K562 (cell line): Measurements from ENCODE around the gene DOLPP1. TPM values are rescaled to one million over a fixed set of nuclear protein-coding genes. Genes with fewer than 3 reads are reported as not detected.
A peak's percentile ranks its signal among the peaks of the same experiment; 100 is the strongest.

Source experiments
- ATF2 ChIP-seq: sonication (generic); formaldehyde crosslinking; IDR thresholded peaks from 2 replicates; pipeline ENCODE4 v1.8.1; 2022; ENCODE audit warnings: missing genetic modification reagents
- BRF2 ChIP-seq: IDR thresholded peaks from 3 replicates; pipeline ENCODE4 v1.6.1; 2011; ENCODE audit warnings: borderline replicate concordance, mild to moderate bottlenecking; ENCODE audit not compliant: insufficient read length, insufficient read depth
- EGR1 ChIP-seq: fragments of 450-650 bp; conservative IDR thresholded peaks from 2 replicates; pipeline ENCODE4 v1.6.1; 2017; ENCODE audit warnings: mild to moderate bottlenecking
- HBP1 ChIP-seq: fragments of 450-650 bp; formaldehyde crosslinking; IDR thresholded peaks from 2 replicates; pipeline ENCODE4 v1.4.0; 2022; ENCODE audit warnings: missing genetic modification characterization
- HINFP ChIP-seq: fragments of 450-650 bp; conservative IDR thresholded peaks from 2 replicates; pipeline ENCODE4 v1.6.1; 2016; ENCODE audit warnings: missing genetic modification characterization, low read depth, mild to moderate bottlenecking, control low read depth, missing compliant biosample characterization
- MEF2D ChIP-seq: conservative IDR thresholded peaks from 2 replicates; pipeline ENCODE4 v1.6.1; 2016; ENCODE audit warnings: low read depth, missing genetic modification characterization, missing compliant biosample characterization
- PRPF4 ChIP-seq: fragments of 200-400 bp; formaldehyde crosslinking; IDR thresholded peaks from one replicate; pipeline ENCODE4 v1.6.1; 2017; ENCODE audit warnings: low read length, low read depth, mild to moderate bottlenecking; ENCODE audit not compliant: insufficient read depth, poor library complexity, severe bottlenecking
- RBFOX2 ChIP-seq: fragments of 200-400 bp; formaldehyde crosslinking; IDR thresholded peaks from 2 replicates; pipeline ENCODE4 v1.6.1; 2017; ENCODE audit warnings: low read depth, mild to moderate bottlenecking, low read length, moderate library complexity
- SMARCA5 ChIP-seq: fragments of 450-650 bp; IDR thresholded peaks from 2 replicates; pipeline ENCODE4 v1.6.1; 2016
- SRSF3 ChIP-seq: fragments of 200-400 bp; formaldehyde crosslinking; IDR thresholded peaks from 2 replicates; pipeline ENCODE4 v1.6.1; 2016; ENCODE audit warnings: mild to moderate bottlenecking, low read length, moderate library complexity; ENCODE audit not compliant: insufficient read depth
- TFAM ChIP-seq: fragments of 250-450 bp; sonication (Bioruptor Pico); conservative IDR thresholded peaks from 2 replicates; pipeline ENCODE4 v1.5.0; 2021; ENCODE audit warnings: mild to moderate bottlenecking, moderate library complexity
- THAP12 ChIP-seq: fragments of 250-450 bp; sonication (Bioruptor Pico); IDR thresholded peaks from 2 replicates; pipeline ENCODE4 v1.9.0; 2021; ENCODE audit warnings: mild to moderate bottlenecking, inconsistent platforms
- ZFX ChIP-seq: sonication (generic); formaldehyde crosslinking; IDR thresholded peaks from 2 replicates; pipeline ENCODE4 v1.8.0; 2022; ENCODE audit warnings: mild to moderate bottlenecking, missing genetic modification reagents, moderate library complexity
- ZNF408 ChIP-seq: fragments of 250-450 bp; sonication (Bioruptor Pico); IDR thresholded peaks from 2 replicates; pipeline ENCODE4 v1.4.0; 2020; ENCODE audit warnings: low read depth, mild to moderate bottlenecking, moderate library complexity
- polyA plus RNA-seq, 8 experiments: library from polyadenylated mRNA; depleted of rRNA in 4 of 8; stranded (reverse) in 5 of 8; unstranded in 3 of 8; fragments of >200 nt; fragmentation: Nextera tagmentation in 2 of 8; fragmentation: Illumina TruSeq in 1 of 8; extraction: Ambion mirVana in 2 of 8; extraction: Trizol in 1 of 8; gene quantifications; 2 replicates each; pipeline versions ENCODE4 v1.2.1 to v1.2.3, GENCODE V29; 2011 to 2014; ENCODE audit warnings: inconsistent platforms in 1 of 8, missing spikeins in 1 of 8
- total RNA-seq, 7 experiments: library from RNA; depleted of rRNA in 6 of 7; stranded (reverse); fragments of >200 nt in 6 of 7; fragmentation: Illumina TruSeq in 2 of 7; extraction: Trizol in 2 of 7; gene quantifications; 2 replicates each; pipeline versions ENCODE4 v1.2.1 to v1.2.3, GENCODE V29; 2011 to 2021; ENCODE audit warnings: low replicate concordance in 1 of 7

The DOLPP1 gene
- total and polyA plus RNA-seq, 9 of the 15 experiments (the other 6 are each of a cell fraction or from before 2014, with no cell fraction given), result 3.0 to 39.8 (median 30.5) TPM

DNA sequence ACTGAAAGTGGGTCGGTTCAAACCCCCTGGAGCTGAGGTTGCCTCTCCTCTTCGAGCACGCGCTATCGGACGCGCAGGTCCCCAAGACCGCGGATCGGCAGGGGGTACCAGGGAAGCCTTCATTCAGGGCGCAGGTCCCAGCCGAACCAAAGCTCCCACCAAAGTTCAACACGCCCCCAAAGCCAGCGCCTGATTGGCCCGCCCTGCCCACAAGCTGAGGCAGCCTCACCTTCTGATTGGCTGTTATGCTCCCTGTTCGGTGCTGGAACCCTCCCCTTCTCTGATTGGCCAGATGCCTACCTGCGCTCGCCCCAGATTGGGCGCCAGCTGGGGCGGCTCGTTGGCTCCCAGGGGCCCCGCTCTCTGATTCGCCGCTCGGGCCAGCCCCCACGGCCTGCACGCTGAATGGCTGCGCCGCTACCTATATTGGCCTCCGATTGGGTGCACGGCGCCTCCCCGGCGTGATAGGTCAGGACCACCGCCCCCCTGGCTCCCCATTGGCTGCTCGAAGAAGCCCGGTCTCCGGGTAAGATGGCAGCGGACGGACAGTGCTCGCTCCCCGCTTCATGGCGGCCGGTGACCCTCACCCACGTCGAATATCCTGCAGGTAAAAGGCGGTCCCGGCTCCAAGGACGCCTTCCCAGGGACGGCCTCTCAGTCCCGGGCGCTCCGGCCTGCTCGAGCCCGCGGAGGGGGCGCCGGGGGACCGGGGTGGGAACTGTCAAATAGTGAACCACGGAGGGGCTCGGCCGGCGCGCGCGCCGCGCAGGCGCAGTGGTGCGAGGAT lies at the start of gene DOLPP1 (continued):
- peak; percentile 32; the same call in 1 of the 2 replicates for TF ChIP-seq THAP12
- TF ChIP-seq RBFOX2, result peak; percentile 96
- no peak for TF ChIP-seq SRSF3
- peak; percentile 66 for TF ChIP-seq EGR1
- TF ChIP-seq TFAM (CRISPR knock-in tag), result no peak
- TF ChIP-seq HBP1 (CRISPR knock-in tag), result no peak
- peak; percentile 64 for TF ChIP-seq ZFX (CRISPR knock-in tag)
- no peak for TF ChIP-seq ZNF408
- no peak; the same call in 1 of the 2 replicates for TF ChIP-seq HINFP (tag)
- TF ChIP-seq BRF2, result no peak
- no peak for TF ChIP-seq SMARCA5
- TF ChIP-seq PRPF4, result no peak
- no peak for TF ChIP-seq ATF2
- TF ChIP-seq MEF2D (tag), result peak; percentile 67; the same call in 1 of the 2 replicates
